Measurements from ENCODE around the gene CCND2.

DNA sequence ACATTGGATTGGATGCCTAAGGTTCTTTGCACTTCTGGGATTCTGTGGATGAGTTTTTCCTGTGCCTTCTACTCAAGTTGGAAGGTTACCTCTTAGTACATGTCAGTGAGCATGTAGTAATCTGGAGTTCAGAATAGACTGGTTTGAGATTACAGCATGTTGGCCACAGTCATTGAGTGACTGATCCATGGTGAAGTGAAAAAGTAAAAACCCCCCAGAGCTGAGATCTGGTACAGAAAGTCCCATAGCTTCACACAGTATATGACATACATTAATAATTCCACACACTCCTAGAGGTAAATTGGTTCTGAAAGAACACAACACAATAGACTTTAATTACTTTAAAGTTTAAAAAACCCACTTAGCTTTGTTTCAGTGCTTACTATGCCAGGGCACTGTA lies 11.9 kb upstream of the CCND2 start:
- TF ChIP-seq CTCF (IDR thresholded peaks at IDR 0.05; ENCODE audit: low read depth, low read length) = no peak
- no peak for TF ChIP-seq EZH2phosphoT487 (IDR thresholded peaks at IDR 0.05; ENCODE audit: low read depth)

All from OCI-LY3 (cell line).